Stomach (tissue), 9 donors: ENCODE measurements around the gene GMDS. TPM values are rescaled to one million over a fixed set of nuclear protein-coding genes. Genes with fewer than 3 reads are reported as not detected.

Experiments used
- DNase-seq, 2 donors: peaks; one replicate each; pipeline versions ENCODE4 v3.0.0 to v3.0.0-alpha.2; 2013 to 2019
- H3K27ac ChIP-seq, 5 donors: fragments of 200-600 bp in 4 of 5; sonication (generic) in 4 of 5; one replicate each; pipeline ENCODE4 v1.5.1; 2013 to 2019; ENCODE audit warnings: mild to moderate bottlenecking in 1 of 5, moderate library complexity in 1 of 5
- H3K27me3 ChIP-seq, 3 donors: fragments of 200-600 bp; sonication (generic); one replicate each; pipeline ENCODE4 v1.5.1; 2017 to 2019; ENCODE audit warnings: mixed run types in 1 of 3
- H3K36me3 ChIP-seq, 4 donors: fragments of 200-600 bp; sonication (generic); 1 replicate in 3 of 4; 2 replicates in 1 of 4; pipeline ENCODE4 v1.5.1; 2016 to 2019
- H3K4me1 ChIP-seq, 4 donors: fragments of 200-600 bp; sonication (generic); one replicate each; pipeline ENCODE4 v1.5.1; 2016 to 2019
- H3K4me3 ChIP-seq, 4 donors: fragments of 200-600 bp; sonication (generic) in 3 of 4; one replicate each; pipeline ENCODE4 v1.5.1; 2016 to 2019; ENCODE audit warnings: mild to moderate bottlenecking in 1 of 4
- H3K9me3 ChIP-seq, 4 donors: fragments of 200-600 bp; sonication (generic); one replicate each; pipeline ENCODE4 v1.5.1; 2016 to 2019
- CTCF ChIP-seq, 7 experiments: fragments of 450-650 bp in 4 of 7; fragments of 200-600 bp in 3 of 7; sonication (generic) in 3 of 7; IDR thresholded peaks; one replicate each; pipeline ENCODE4 v1.5.1; 2016 to 2019; ENCODE audit warnings: antibody characterized with exemption in 7 of 7, control low read depth in 2 of 7, mild to moderate bottlenecking in 1 of 7
- EP300 ChIP-seq: sonication (generic); formaldehyde crosslinking; IDR thresholded peaks from one replicate; pipeline ENCODE4 v1.6.1; 2017; ENCODE audit warnings: antibody characterized with exemption
- POLR2A ChIP-seq, 4 donors: fragments of 450-650 bp; IDR thresholded peaks; one replicate each; pipeline ENCODE4 v1.6.1; 2016; ENCODE audit warnings: antibody characterized with exemption in 4 of 4, control low read depth in 2 of 4, mild to moderate bottlenecking in 1 of 4, moderate library complexity in 1 of 4
- POLR2AphosphoS5 ChIP-seq, 3 donors: sonication (generic); formaldehyde crosslinking; IDR thresholded peaks; one replicate each; pipeline ENCODE4 v1.6.1; 2016; ENCODE audit warnings: antibody characterized with exemption in 3 of 3
- WGBS, 5 donors: extraction: QIAGEN DNeasy Blood & Tissue Kit in 3 of 5; methylation state at CpG; one replicate each; pipeline versions ENCODE4 v1.1.5 to v1.1.7; 2013 to 2018; 5-methylcytosine and 5-hydroxymethylcytosine counted together
- intact Hi-C: fragments of 100-400 bp; cut with DNase I; formaldehyde crosslinking; loops from one replicate; pipeline ENCODE4 v1.15.1; 2023; ENCODE audit warnings: low total_unique reads
- polyA plus RNA-seq, 3 donors: library from polyadenylated mRNA; stranded (reverse); fragments of 200-250 nt; gene quantifications; one replicate each; pipeline ENCODE4 v1.2.3, GENCODE V29; 2013
- total RNA-seq, 5 donors: library from RNA; depleted of rRNA; stranded (reverse); fragments of >200 nt; gene quantifications; one replicate each; pipeline versions ENCODE4 v1.1.0 to v1.2.3, GENCODE V29; 2014 to 2016
- donor health status: healthy with polysubstance abuse.
- donor health status: Bipolar disorder and iron deficiency.
- donor health status: healthy.

Gene GMDS
- total and polyA plus RNA-seq, 8 donors = 83.7 to 262 (median 121) TPM

- intact Hi-C loops = no loop called here
- peaks cover 0 to 3% (median 0%) of the 10 kb centered on the region in 4 donors for H3K4me1 ChIP-seq
- H3K36me3 ChIP-seq = no peaks in the 10 kb centered on the region
- no peak for DNase-seq
- no peaks in the 10 kb centered on the region for H3K27me3 ChIP-seq
- no peak overlapping the region for H3K4me3 ChIP-seq
- WGBS, 5 donors = 60 to 69% (median 66%) methylated on average over 3 of the region's 3 CpGs
- H3K27ac ChIP-seq = no peak overlapping the region
- H3K9me3 ChIP-seq = no peaks in the 10 kb centered on the region
- no peak for TF ChIP-seq CTCF (IDR thresholded peaks at IDR 0.05)
- no peak for TF ChIP-seq POLR2AphosphoS5 (IDR thresholded peaks at IDR 0.05)
- no peak for TF ChIP-seq POLR2A (IDR thresholded peaks at IDR 0.05)
- TF ChIP-seq EP300 = no peak
Measured at GRCh38 chr6:2187826-2188225, 57.6 kb downstream of the GMDS start.

GRCh38 chr6:2186516-2186915 is 58.9 kb downstream of the GMDS start:
- DNase-seq = no peak
- no peaks in the 10 kb centered on the region for H3K27me3 ChIP-seq
- H3K36me3 ChIP-seq = no peaks in the 10 kb centered on the region
- TF ChIP-seq POLR2A (IDR thresholded peaks at IDR 0.05) (no peak), CTCF (IDR thresholded peaks at IDR 0.05) (no peak), POLR2AphosphoS5 (IDR thresholded peaks at IDR 0.05) (no peak), EP300 (no peak)
- no peak overlapping the region for H3K4me3 ChIP-seq
- H3K9me3 ChIP-seq = no peaks in the 10 kb centered on the region
- H3K4me1 ChIP-seq = peaks cover 0 to 9% (median 4%) of the 10 kb centered on the region in 4 donors
- WGBS, 5 donors = 83 to 88% (median 86%) methylated on average over 4 of the region's 4 CpGs
- intact Hi-C loops = no loop called here
- H3K27ac ChIP-seq = no peak overlapping the region

GRCh38 chr6:2185466-2185865 is 59.9 kb downstream of the GMDS start:
- H3K4me1 ChIP-seq = peaks cover 0 to 13% (median 3%) of the 10 kb centered on the region in 4 donors
- no peak for DNase-seq
- H3K4me3 ChIP-seq = no peak overlapping the region
- WGBS, 5 donors = 78 to 85% (median 81%) methylated on average over 2 of the region's 2 CpGs
- intact Hi-C loops = no loop called here
- no peaks in the 10 kb centered on the region for H3K36me3 ChIP-seq
- no peak for TF ChIP-seq POLR2A (IDR thresholded peaks at IDR 0.05)
- no peak for TF ChIP-seq POLR2AphosphoS5 (IDR thresholded peaks at IDR 0.05)
- TF ChIP-seq CTCF (IDR thresholded peaks at IDR 0.05) = no peak
- no peak overlapping the region for H3K27ac ChIP-seq
- no peaks in the 10 kb centered on the region for H3K27me3 ChIP-seq
- H3K9me3 ChIP-seq = no peaks in the 10 kb centered on the region

- TF ChIP-seq POLR2A (IDR thresholded peaks at IDR 0.05) (no peak), POLR2AphosphoS5 (IDR thresholded peaks at IDR 0.05) (no peak), CTCF (IDR thresholded peaks at IDR 0.05) (no peak), EP300 (no peak)
- H3K9me3 ChIP-seq = no peaks in the 10 kb centered on the region
- H3K4me3 ChIP-seq = no peak overlapping the region
- intact Hi-C loops = no loop called here
- no peak for DNase-seq
- H3K36me3 ChIP-seq = no peaks in the 10 kb centered on the region
- H3K27ac ChIP-seq = no peak overlapping the region
- peaks cover 0 to 13% (median 3%) of the 10 kb centered on the region in 4 donors for H3K4me1 ChIP-seq
- H3K27me3 ChIP-seq = no peaks in the 10 kb centered on the region
- WGBS, 5 donors = 85 to 93% (median 87%) methylated on average over 7 of the region's 7 CpGs
Measured at GRCh38 chr6:2184700-2185455, 60.5 kb downstream of the GMDS start.
